ENCODE data around the gene C1orf21.

C1orf21 gene

DNA sequence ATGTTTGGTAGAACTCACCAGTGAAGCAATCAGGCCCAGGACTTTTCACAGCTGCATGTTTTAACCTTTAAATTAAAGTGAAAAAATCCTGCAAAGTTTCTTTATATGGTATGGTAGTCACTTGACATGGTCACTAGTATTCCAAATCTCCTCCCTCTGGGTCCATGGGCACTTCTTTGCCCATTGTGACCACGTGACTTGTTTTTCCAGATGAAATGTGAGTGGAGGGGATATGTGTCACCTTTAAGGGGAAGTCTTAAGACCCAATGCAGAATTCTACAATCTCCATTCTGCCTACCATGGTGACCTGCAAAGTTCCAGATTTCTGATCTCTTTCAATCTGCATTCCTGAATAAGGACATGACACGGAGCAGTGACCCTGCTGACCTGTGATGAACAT lies 152.8 kb downstream of the C1orf21 start:
- no peak overlapping the region for H3K27ac ChIP-seq
- TF ChIP-seq, protein P1, sequence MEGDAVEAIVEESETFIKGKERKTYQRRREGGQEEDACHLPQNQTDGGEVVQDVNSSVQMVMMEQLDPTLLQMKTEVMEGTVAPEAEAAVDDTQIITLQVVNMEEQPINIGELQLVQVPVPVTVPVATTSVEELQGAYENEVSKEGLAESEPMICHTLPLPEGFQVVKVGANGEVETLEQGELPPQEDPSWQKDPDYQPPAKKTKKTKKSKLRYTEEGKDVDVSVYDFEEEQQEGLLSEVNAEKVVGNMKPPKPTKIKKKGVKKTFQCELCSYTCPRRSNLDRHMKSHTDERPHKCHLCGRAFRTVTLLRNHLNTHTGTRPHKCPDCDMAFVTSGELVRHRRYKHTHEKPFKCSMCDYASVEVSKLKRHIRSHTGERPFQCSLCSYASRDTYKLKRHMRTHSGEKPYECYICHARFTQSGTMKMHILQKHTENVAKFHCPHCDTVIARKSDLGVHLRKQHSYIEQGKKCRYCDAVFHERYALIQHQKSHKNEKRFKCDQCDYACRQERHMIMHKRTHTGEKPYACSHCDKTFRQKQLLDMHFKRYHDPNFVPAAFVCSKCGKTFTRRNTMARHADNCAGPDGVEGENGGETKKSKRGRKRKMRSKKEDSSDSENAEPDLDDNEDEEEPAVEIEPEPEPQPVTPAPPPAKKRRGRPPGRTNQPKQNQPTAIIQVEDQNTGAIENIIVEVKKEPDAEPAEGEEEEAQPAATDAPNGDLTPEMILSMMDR (conservative IDR thresholded peaks at IDR 0.05): no peak

DNA sequence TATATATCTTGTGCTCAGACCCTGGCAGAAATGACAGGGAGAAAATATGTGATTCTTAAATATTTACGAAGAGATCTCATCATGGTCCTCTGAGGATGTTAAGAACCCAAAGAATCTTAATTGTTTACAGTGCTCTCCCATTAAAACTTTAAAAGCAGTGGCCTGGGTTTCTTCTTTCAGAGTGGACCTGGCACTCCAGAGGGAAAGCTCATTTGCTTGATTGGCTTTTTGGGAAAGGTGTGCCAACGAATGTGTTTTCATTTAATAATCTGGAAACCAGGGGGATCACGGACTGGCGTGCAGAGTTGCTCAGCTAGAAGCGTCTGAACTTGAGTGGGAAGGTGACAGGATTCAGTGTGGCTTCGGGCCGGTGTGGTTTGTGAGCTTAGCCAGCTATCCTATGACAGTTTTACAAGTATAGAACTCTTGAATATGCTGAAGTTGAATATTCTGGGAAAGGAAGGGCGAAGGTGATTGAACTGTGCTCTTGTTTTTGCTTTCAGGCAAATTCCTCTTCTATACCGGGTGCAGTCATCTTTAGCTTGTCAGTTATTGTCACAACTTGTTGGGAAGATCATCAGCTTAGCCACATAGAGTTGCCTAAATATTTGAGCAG lies 154.8 kb downstream of the C1orf21 start:
- no peak overlapping the region for H3K27ac ChIP-seq

DNA sequence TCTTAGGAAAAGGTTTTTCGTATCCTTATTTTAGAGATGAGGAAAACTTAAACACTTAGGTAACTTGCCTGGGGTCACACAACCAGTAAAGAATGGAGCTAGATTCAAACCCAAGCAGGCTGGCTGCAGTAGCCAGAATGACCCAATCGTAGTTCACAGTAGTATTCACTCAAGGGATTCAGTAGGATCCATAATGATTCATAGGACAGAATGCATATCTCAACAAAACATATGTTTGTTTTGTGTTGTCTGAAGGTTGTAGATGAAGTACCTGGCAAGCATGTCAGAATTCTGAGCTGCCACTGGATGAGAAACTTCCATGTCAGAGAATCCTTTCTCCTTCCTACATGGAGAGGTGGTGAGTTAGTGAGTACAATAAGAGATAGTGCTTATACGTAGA lies 155.5 kb downstream of the C1orf21 start:
- TF ChIP-seq, protein P1 (conservative IDR thresholded peaks at IDR 0.05): no peak
- no peak overlapping the region for H3K27ac ChIP-seq

More for the DNA sequence above, 154.8 kb downstream of the C1orf21 start:
- TF ChIP-seq, protein P1 (conservative IDR thresholded peaks at IDR 0.05): no peak

DNA sequence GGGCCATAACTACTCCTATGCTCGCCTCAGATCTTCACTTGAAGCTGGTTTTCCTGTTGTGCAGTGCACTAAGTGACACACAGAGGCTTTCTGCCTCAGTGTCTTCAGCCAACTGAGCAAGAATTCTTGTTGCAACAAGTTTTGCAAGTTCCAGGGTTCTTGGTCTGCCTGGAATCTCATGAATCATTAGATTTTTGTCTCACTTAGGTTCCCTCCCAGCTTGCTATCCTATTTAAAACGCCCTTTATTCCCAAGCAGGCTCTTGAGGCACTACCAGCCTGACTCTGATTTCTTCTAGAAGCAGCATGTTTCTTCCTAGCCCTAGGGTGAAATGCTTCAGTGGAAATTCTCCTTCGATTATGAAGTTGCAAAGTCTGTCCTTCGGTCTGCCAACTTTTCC lies 158.8 kb downstream of the C1orf21 start:
- TF ChIP-seq, protein P1 (conservative IDR thresholded peaks at IDR 0.05): no peak
- H3K27ac ChIP-seq: no peak overlapping the region

- H3K27ac ChIP-seq: no peak overlapping the region
- TF ChIP-seq, protein P1 (conservative IDR thresholded peaks at IDR 0.05): no peak
Observed at GRCh38 chr1:184552446-184552845, 165.6 kb downstream of the C1orf21 start.

DNA sequence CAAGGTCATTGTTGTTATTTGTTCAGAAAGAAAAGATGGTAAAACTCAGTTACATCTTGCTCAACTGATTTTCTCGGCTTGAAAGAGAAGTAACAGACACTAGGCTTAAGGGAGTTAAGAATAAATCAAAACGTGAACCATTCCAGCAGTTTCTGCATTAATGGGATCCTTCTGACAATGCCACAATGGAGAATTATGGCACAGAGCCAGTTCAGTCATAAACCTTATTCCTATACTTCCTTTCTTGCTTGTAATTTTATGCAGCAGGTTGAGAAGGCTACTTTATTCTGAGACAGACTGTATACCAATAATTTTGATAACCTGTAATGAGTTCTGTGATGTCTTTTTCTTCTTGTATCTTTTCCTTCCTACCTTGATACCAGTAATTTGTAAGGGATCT lies 167.0 kb downstream of the C1orf21 start:
- no peak overlapping the region for H3K27ac ChIP-seq
- TF ChIP-seq, protein P1 (conservative IDR thresholded peaks at IDR 0.05): no peak

GRCh38 chr1:184555665-184556641 lies 169.1 kb downstream of the C1orf21 start:
- H3K27ac ChIP-seq: no peak overlapping the region
- TF ChIP-seq, protein P1 (conservative IDR thresholded peaks at IDR 0.05): no peak
